ENCODE data around the gene KLRD1.
"Not testable (repeated sequence)": the region's sequence is repeated elsewhere in the genome, so short reads cannot be mapped to it uniquely, and the experiment has no call there.

- not testable (repeated sequence) for TF ChIP-seq CTCF (IDR thresholded peaks at IDR 0.05); POLR2A (IDR thresholded peaks at IDR 0.05); EP300 (IDR thresholded peaks at IDR 0.05; ENCODE audit: low read depth); POLR2AphosphoS5 (IDR thresholded peaks at IDR 0.05)
These were observed 30.8 kb downstream of the KLRD1 start for GRCh38 chr12:10338470-10338869.

All from transverse colon (tissue), 4 donors.